GM03348 (cell line): ENCODE results near the gene BEGAIN.

Experiments
- DNase-seq: peaks from one replicate; pipeline ENCODE4 v3.0.0; 2012; ENCODE audit warnings: low spot score

BEGAIN gene

GRCh38 chr14:100535287-100536120 is 51.7 kb downstream of the BEGAIN start:
- no peak for DNase-seq

- DNase-seq, result no peak
Measured at GRCh38 chr14:100534528-100535286, 52.5 kb downstream of the BEGAIN start.

GRCh38 chr14:100533656-100534485 is 53.3 kb downstream of the BEGAIN start:
- peak; percentile 29 for DNase-seq

GRCh38 chr14:100532906-100533655 is 54.1 kb downstream of the BEGAIN start:
- peak; percentile 60 for DNase-seq

- peak; percentile 5 for DNase-seq
Measured at GRCh38 chr14:100532154-100532861, 54.9 kb downstream of the BEGAIN start.

GRCh38 chr14:100531152-100532121 is 55.8 kb downstream of the BEGAIN start:
- DNase-seq, result peak; percentile 4

- DNase-seq, result peak; percentile 1
Measured at GRCh38 chr14:100530270-100531072, 56.7 kb downstream of the BEGAIN start.

GRCh38 chr14:100529561-100530031 is 57.6 kb downstream of the BEGAIN start:
- peak; percentile 1 for DNase-seq

GRCh38 chr14:100528962-100529560 is 58.2 kb downstream of the BEGAIN start:
- peak; percentile 1 for DNase-seq

GRCh38 chr14:100526632-100527031 is 60.6 kb downstream of the BEGAIN start:
- peak; percentile 2 for DNase-seq

- DNase-seq, result peak; percentile 0
Measured at GRCh38 chr14:100526057-100526456, 61.2 kb downstream of the BEGAIN start.

- DNase-seq, result peak; percentile 1
Measured at GRCh38 chr14:100525615-100526014, 61.6 kb downstream of the BEGAIN start.

- DNase-seq, result no peak
Measured at GRCh38 chr14:100524933-100525243, 62.3 kb downstream of the BEGAIN start.

- DNase-seq, result peak; percentile 1
Measured at GRCh38 chr14:100524233-100524932, 62.8 kb downstream of the BEGAIN start.

GRCh38 chr14:100523843-100524169 is 63.4 kb downstream of the BEGAIN start:
- DNase-seq, result no peak

GRCh38 chr14:100523131-100523842 is 63.9 kb downstream of the BEGAIN start:
- peak; percentile 1 for DNase-seq

GRCh38 chr14:100522616-100523099 is 64.6 kb downstream of the BEGAIN start:
- DNase-seq, result peak; percentile 2
